HepG2 (cell line): ENCODE measurements around the gene AGFG1.

Experiments
- FOSL1 ChIP-seq: sonication (generic); formaldehyde crosslinking; IDR thresholded peaks from 2 replicates; pipeline ENCODE4 v1.9.0; 2021; ENCODE audit warnings: missing genetic modification reagents, borderline replicate concordance
- IKZF1 ChIP-seq: fragments of 450-650 bp; IDR thresholded peaks from 2 replicates; pipeline ENCODE4 v1.7.1; 2016
- MLX ChIP-seq: IDR thresholded peaks from 2 replicates; pipeline ENCODE4 v1.6.1; 2016
- NR3C1 ChIP-seq: sonication (generic); formaldehyde crosslinking; IDR thresholded peaks from 2 replicates; pipeline ENCODE4 v1.4.0; 2020; ENCODE audit warnings: missing genetic modification reagents
- SRSF9 ChIP-seq: fragments of 200-400 bp; formaldehyde crosslinking; IDR thresholded peaks from 2 replicates; pipeline ENCODE4 v1.6.1; 2018; ENCODE audit warnings: borderline replicate concordance, mild to moderate bottlenecking, low read depth, low read length; ENCODE audit not compliant: insufficient read depth, poor library complexity, severe bottlenecking
- ZBTB43 ChIP-seq: sonication (generic); formaldehyde crosslinking; conservative IDR thresholded peaks from 2 replicates; pipeline ENCODE4 v1.4.0; 2020; ENCODE audit warnings: missing genetic modification reagents
- ZNF75D ChIP-seq: sonication (generic); formaldehyde crosslinking; IDR thresholded peaks from 2 replicates; pipeline ENCODE4 v1.8.1; 2023; ENCODE audit warnings: missing genetic modification reagents, mild to moderate bottlenecking, borderline replicate concordance

- TF ChIP-seq IKZF1 (no peak), MLX (CRISPR knock-in tag) (no peak), NR3C1 (CRISPR knock-in tag) (no peak), FOSL1 (CRISPR knock-in tag) (no peak), ZNF75D (no peak), SRSF9 (no peak), ZBTB43 (no peak; the same call in 1 of the 2 replicates)
Observed at GRCh38 chr2:227451655-227451992, 20.3 kb upstream of the AGFG1 start.
